Keratinocyte (primary cell): ENCODE measurements around the gene PDE9A.

ENCODE experiments used
- CTCF ChIP-seq, 3 experiments: IDR thresholded peaks in 1 of 3; conservative IDR thresholded peaks in 1 of 3; optimal IDR thresholded peaks in 1 of 3; 2 replicates in 2 of 3; 3 replicates in 1 of 3; pipeline versions ENCODE3 to v1.5.1; 2011; ENCODE audit warnings: low read length in 3 of 3, mild to moderate bottlenecking in 3 of 3, moderate library complexity in 2 of 3, control low read depth in 1 of 3, inconsistent platforms in 1 of 3; ENCODE audit not compliant: insufficient read depth in 2 of 3; ENCODE audit errors: extremely low read depth in 1 of 3
- EZH2 ChIP-seq: IDR thresholded peaks from one replicate; pipeline ENCODE4 v1.6.1; 2012; ENCODE audit warnings: inconsistent platforms, mild to moderate bottlenecking, low read length, moderate library complexity

- TF ChIP-seq CTCF (optimal IDR thresholded peaks at IDR 0.05 in 1 of 3, IDR thresholded peaks at IDR 0.05 in 1 of 3, conservative IDR thresholded peaks at IDR 0.05 in 1 of 3; ENCODE audit: extremely low read depth in 1 of 3, insufficient read depth in 2 of 3, low read length in 3 of 3) (no peak), EZH2 (no peak)
Observed at GRCh38 chr21:42684109-42684916, 30.9 kb downstream of the PDE9A start.
